Muscle of leg (tissue), 11 donors: ENCODE measurements around the gene SP140. TPM values are rescaled to one million over a fixed set of nuclear protein-coding genes. Genes with fewer than 3 reads are reported as not detected.
"Not testable (repeated sequence)": the region's sequence is repeated elsewhere in the genome, so short reads cannot be mapped to it uniquely, and the experiment has no call there.

Experiments
- DNase-seq: peaks from one replicate; pipeline ENCODE4 v3.0.0; 2013
- H3K27ac ChIP-seq: one replicate; pipeline ENCODE4 v1.5.1; 2013; ENCODE audit warnings: mild to moderate bottlenecking, low read length, control low read depth
- H3K27me3 ChIP-seq: one replicate; pipeline ENCODE4 v1.6.1; 2013; ENCODE audit warnings: low read length; ENCODE audit not compliant: control insufficient read depth, insufficient read depth
- H3K36me3 ChIP-seq: one replicate; pipeline ENCODE4 v1.6.1; 2013; ENCODE audit warnings: low read length; ENCODE audit not compliant: control insufficient read depth, insufficient read depth
- H3K4me1 ChIP-seq: one replicate; pipeline ENCODE4 v1.6.1; 2013; ENCODE audit warnings: low read length; ENCODE audit not compliant: control insufficient read depth, insufficient read depth
- H3K4me3 ChIP-seq: one replicate; pipeline ENCODE4 v1.5.1; 2013; ENCODE audit warnings: low read length, control low read depth
- H3K9me3 ChIP-seq: replicated peaks from 2 replicates; pipeline ENCODE4 v1.6.1; 2013; ENCODE audit warnings: low read depth, low read length; ENCODE audit not compliant: control insufficient read depth
- WGBS: methylation state at CpG from one replicate; pipeline ENCODE4 v1.1.5; 2013; ENCODE audit warnings: missing lambda C conversion rate; ENCODE audit not compliant: insufficient coverage; 5-methylcytosine and 5-hydroxymethylcytosine counted together
- polyA plus RNA-seq, 8 donors: library from polyadenylated mRNA; unstranded; fragments of 120-200 nt; gene quantifications; one replicate each; pipeline versions ENCODE4 v1.2.1 to v1.2.3, GENCODE V29; 2013; ENCODE audit warnings: inconsistent platforms in 1 of 8, low replicate concordance in 1 of 8; ENCODE audit not compliant: insufficient read length in 8 of 8, insufficient read depth in 1 of 8
- total RNA-seq: library from RNA; stranded (reverse); fragments of 120-200 nt; gene quantifications from one replicate; pipeline ENCODE4 v1.2.4, GENCODE V29; 2013

Gene SP140
- total and polyA plus RNA-seq, 9 donors, result 0.22 to 1.5 (median 0.67) TPM

- Histone ChIP-seq H3K27ac (no peak overlapping the region), H3K27me3 (no peaks in the 10 kb centered on the region), H3K9me3 (no peaks in the 10 kb centered on the region), H3K4me3 (no peak overlapping the region), H3K4me1 (no peaks in the 10 kb centered on the region), H3K36me3 (no peaks in the 10 kb centered on the region)
- 100% methylated on average over 2 of the region's 2 CpGs for WGBS
- DNase-seq, result no peak
These were observed 24.7 kb downstream of the SP140 start for GRCh38 chr2:230250231-230250630.

- H3K9me3 ChIP-seq, result no peaks in the 10 kb centered on the region
- WGBS, result no CpG with 5 or more reads among the region's 4 CpGs
- H3K27me3 ChIP-seq, result no peaks in the 10 kb centered on the region
- H3K4me1 ChIP-seq, result no peaks in the 10 kb centered on the region
- DNase-seq, result no peak
- no peak overlapping the region for H3K4me3 ChIP-seq
- H3K36me3 ChIP-seq, result no peaks in the 10 kb centered on the region
- H3K27ac ChIP-seq, result no peak overlapping the region
These were observed 28.8 kb downstream of the SP140 start for GRCh38 chr2:230254152-230254881.

- H3K27ac ChIP-seq, result no peak overlapping the region
- 92% methylated on average over 2 of the region's 3 CpGs for WGBS
These were observed 31.3 kb downstream of the SP140 start for GRCh38 chr2:230256733-230257332.

GRCh38 chr2:230258483-230258882 lies 32.9 kb downstream of the SP140 start:
- Histone ChIP-seq H3K4me3 (no peak overlapping the region), H3K27me3 (no peaks in the 10 kb centered on the region), H3K9me3 (no peaks in the 10 kb centered on the region), H3K4me1 (no peaks in the 10 kb centered on the region), H3K36me3 (no peaks in the 10 kb centered on the region), H3K27ac (no peak overlapping the region)
- WGBS, result no CpG with 5 or more reads among the region's 4 CpGs
- DNase-seq, result no peak

More at GRCh38 chr2:230256733-230257332, 31.3 kb downstream of the SP140 start:
- no peaks in the 10 kb centered on the region for H3K9me3 ChIP-seq
- DNase-seq, result no peak
- H3K4me3 ChIP-seq, result no peak overlapping the region
- H3K36me3 ChIP-seq, result no peaks in the 10 kb centered on the region
- no peaks in the 10 kb centered on the region for H3K4me1 ChIP-seq
- H3K27me3 ChIP-seq, result no peaks in the 10 kb centered on the region

- Histone ChIP-seq H3K4me1 (no peaks in the 10 kb centered on the region), H3K4me3 (no peak overlapping the region), H3K9me3 (no peaks in the 10 kb centered on the region), H3K27ac (no peak overlapping the region), H3K36me3 (no peaks in the 10 kb centered on the region), H3K27me3 (no peaks in the 10 kb centered on the region)
- no CpG with 5 or more reads among the region's 5 CpGs for WGBS
- DNase-seq, result no peak
These were observed 36.7 kb downstream of the SP140 start for GRCh38 chr2:230262246-230262645.

- not testable (repeated sequence) for DNase-seq, H3K36me3 ChIP-seq, H3K9me3 ChIP-seq, H3K27ac ChIP-seq, H3K4me1 ChIP-seq, H3K4me3 ChIP-seq, H3K27me3 ChIP-seq
- WGBS, result 55% methylated on average over 3 of the region's 4 CpGs
These were observed 39.4 kb downstream of the SP140 start for GRCh38 chr2:230264945-230265344.

- 84% methylated on average over 4 of the region's 4 CpGs for WGBS
- Histone ChIP-seq H3K9me3 (no peaks in the 10 kb centered on the region), H3K4me3 (no peak overlapping the region), H3K27me3 (no peaks in the 10 kb centered on the region), H3K36me3 (no peaks in the 10 kb centered on the region), H3K27ac (no peak overlapping the region), H3K4me1 (no peaks in the 10 kb centered on the region)
- no peak for DNase-seq
These were observed 41.1 kb downstream of the SP140 start for GRCh38 chr2:230266638-230267037.

GRCh38 chr2:230267059-230267458 lies 41.5 kb downstream of the SP140 start:
- DNase-seq, result no peak
- no peaks in the 10 kb centered on the region for H3K36me3 ChIP-seq
- H3K27me3 ChIP-seq, result no peaks in the 10 kb centered on the region
- H3K4me1 ChIP-seq, result no peaks in the 10 kb centered on the region
- no CpG with 5 or more reads among the region's 1 CpG for WGBS
- H3K4me3 ChIP-seq, result no peak overlapping the region
- H3K9me3 ChIP-seq, result no peaks in the 10 kb centered on the region
- H3K27ac ChIP-seq, result no peak overlapping the region

- no peaks in the 10 kb centered on the region for H3K27me3 ChIP-seq
- WGBS, result 80% methylated on average over 2 of the region's 3 CpGs
- no peaks in the 10 kb centered on the region for H3K9me3 ChIP-seq
- no peak overlapping the region for H3K27ac ChIP-seq
- no peak overlapping the region for H3K4me3 ChIP-seq
- DNase-seq, result no peak
- no peaks in the 10 kb centered on the region for H3K4me1 ChIP-seq
- no peaks in the 10 kb centered on the region for H3K36me3 ChIP-seq
These were observed 42.0 kb downstream of the SP140 start for GRCh38 chr2:230267556-230267955.

- Histone ChIP-seq H3K4me3 (no peak overlapping the region), H3K27me3 (no peaks in the 10 kb centered on the region), H3K36me3 (no peaks in the 10 kb centered on the region), H3K27ac (no peak overlapping the region), H3K9me3 (no peaks in the 10 kb centered on the region), H3K4me1 (no peaks in the 10 kb centered on the region)
- DNase-seq, result no peak
- 51% methylated on average over 2 of the region's 3 CpGs for WGBS
These were observed 43.2 kb downstream of the SP140 start for GRCh38 chr2:230268606-230269243.
